ENCODE results near the gene ZCCHC10.
"Not testable (repeated sequence)": the region's sequence is repeated elsewhere in the genome, so short reads cannot be mapped to it uniquely, and the experiment has no call there.

The ZCCHC10 gene

GRCh38 chr5:133041910-133042309 lies 15.6 kb upstream of the ZCCHC10 start:
- no peak for DNase-seq

- no peak for DNase-seq
These were observed 14.9 kb upstream of the ZCCHC10 start for GRCh38 chr5:133041157-133041784.

- not testable (repeated sequence) for DNase-seq
These were observed 10.3 kb upstream of the ZCCHC10 start for GRCh38 chr5:133036677-133037076.

- no peak for DNase-seq
These were observed 8.9 kb upstream of the ZCCHC10 start for GRCh38 chr5:133035224-133035623.

- DNase-seq = no peak
These were observed 7.7 kb upstream of the ZCCHC10 start for GRCh38 chr5:133034064-133034463.

- peak in 7 of 56 donors; percentile 3 to 17 (median 9) for DNase-seq
These were observed 6.7 kb upstream of the ZCCHC10 start for GRCh38 chr5:133032852-133033742.

- no peak for DNase-seq
These were observed 4.1 kb upstream of the ZCCHC10 start for GRCh38 chr5:133030343-133031005.

GRCh38 chr5:133029416-133029815 lies 3.1 kb upstream of the ZCCHC10 start:
- DNase-seq = no peak

- no peak for DNase-seq
These were observed 360 bp upstream of the ZCCHC10 start for GRCh38 chr5:133026664-133027153.

- not testable (repeated sequence) for DNase-seq
These were observed 6.9 kb downstream of the ZCCHC10 start for GRCh38 chr5:133019471-133019870.

GRCh38 chr5:133017964-133018363 lies 8.4 kb downstream of the ZCCHC10 start:
- DNase-seq = no peak

GRCh38 chr5:133015466-133015865 lies 10.9 kb downstream of the ZCCHC10 start:
- no peak for DNase-seq

GRCh38 chr5:133008455-133008854 lies 17.9 kb downstream of the ZCCHC10 start:
- DNase-seq = not testable (repeated sequence)

GRCh38 chr5:133006653-133007052 lies 19.7 kb downstream of the ZCCHC10 start:
- no peak for DNase-seq

- no peak for DNase-seq
These were observed 27.1 kb downstream of the ZCCHC10 start for GRCh38 chr5:132999246-132999645.

- no peak for DNase-seq
These were observed 27.8 kb downstream of the ZCCHC10 start for GRCh38 chr5:132998556-132998955.

GRCh38 chr5:132996307-132996706 lies 30.0 kb downstream of the ZCCHC10 start:
- DNase-seq = no peak

GRCh38 chr5:132987531-132988408 lies 38.6 kb downstream of the ZCCHC10 start:
- no peak for DNase-seq

- DNase-seq = not testable (repeated sequence)
These were observed 43.4 kb downstream of the ZCCHC10 start for GRCh38 chr5:132982971-132983370.

- DNase-seq = no peak
These were observed 45.1 kb downstream of the ZCCHC10 start for GRCh38 chr5:132981288-132981687.

- no peak for DNase-seq
These were observed 46.4 kb downstream of the ZCCHC10 start for GRCh38 chr5:132979976-132980375.
